Stimulated activated CD8-positive, alpha-beta memory T cell treated with anti-CD3 and anti-CD28 coated beads, Interleukin-15, amount 100 ng/mL, for 24 hours (primary cell): ENCODE data around the gene ACBD3.
A peak's percentile ranks its signal among the peaks of the same experiment; 100 is the strongest.
"Not testable (repeated sequence)": the region's sequence is repeated elsewhere in the genome, so short reads cannot be mapped to it uniquely, and the experiment has no call there.

Experiments
- DNase-seq: peaks from one replicate; pipeline ENCODE4 v3.0.0-alpha.2; 2020; ENCODE audit warnings: low read depth

The ACBD3 gene

GRCh38 chr1:226186124-226187018, at the start of gene ACBD3:
Gene ACBD3, minus strand, starts transcription at chr1:226186741. Its CDS starts 66 bp downstream, at chr1:226186675.
- peak; percentile 51 for DNase-seq

GRCh38 chr1:226233806-226234205, 47.3 kb upstream of the ACBD3 start:
- no peak for DNase-seq

- DNase-seq: no peak
Measured at GRCh38 chr1:226233293-226233692, 46.8 kb upstream of the ACBD3 start.

GRCh38 chr1:226226601-226227000, 40.1 kb upstream of the ACBD3 start:
- no peak for DNase-seq

- no peak for DNase-seq
Measured at GRCh38 chr1:226223786-226224244, 37.3 kb upstream of the ACBD3 start.

- no peak for DNase-seq
Measured at GRCh38 chr1:226223157-226223785, 36.7 kb upstream of the ACBD3 start, which contains the start of gene MIXL1. Gene MIXL1, plus strand, starts transcription at chr1:226223664. Its CDS starts 18 bp downstream, at chr1:226223682.

GRCh38 chr1:226222686-226223085, 36.1 kb upstream of the ACBD3 start:
- DNase-seq: no peak

GRCh38 chr1:226220473-226221189, 34.1 kb upstream of the ACBD3 start:
- DNase-seq: no peak

GRCh38 chr1:226217273-226217672, 30.7 kb upstream of the ACBD3 start:
- no peak for DNase-seq

GRCh38 chr1:226216056-226216455, 29.5 kb upstream of the ACBD3 start:
- DNase-seq: no peak

GRCh38 chr1:226215239-226215638, 28.7 kb upstream of the ACBD3 start:
- no peak for DNase-seq

- DNase-seq: no peak
Measured at GRCh38 chr1:226212545-226212944, 26.0 kb upstream of the ACBD3 start.

GRCh38 chr1:226211181-226211821, 24.8 kb upstream of the ACBD3 start:
- DNase-seq: no peak

GRCh38 chr1:226210571-226211176, 24.1 kb upstream of the ACBD3 start:
- DNase-seq: no peak

GRCh38 chr1:226209307-226210059, 22.9 kb upstream of the ACBD3 start:
- DNase-seq: no peak

GRCh38 chr1:226207048-226207447, 20.5 kb upstream of the ACBD3 start:
- no peak for DNase-seq

GRCh38 chr1:226204198-226204597, 17.7 kb upstream of the ACBD3 start:
- no peak for DNase-seq

GRCh38 chr1:226203655-226204054, 17.1 kb upstream of the ACBD3 start:
- no peak for DNase-seq

- DNase-seq: no peak
Measured at GRCh38 chr1:226203240-226203639, 16.7 kb upstream of the ACBD3 start.

GRCh38 chr1:226202666-226203065, 16.1 kb upstream of the ACBD3 start:
- not testable (repeated sequence) for DNase-seq

GRCh38 chr1:226202246-226202645, 15.7 kb upstream of the ACBD3 start:
- no peak for DNase-seq
